HL-60/S4 treated with retinoic acid at 250 ng/mL for 4 days and 3 days (cell line): ENCODE results near the gene PTPA.

Source experiments
- in situ Hi-C: fragments of 300-500 bp; cut with MboI; formaldehyde crosslinking; loops from 2 replicates; pipeline ENCODE4 v1.7.0; 2022; ENCODE audit warnings: low sequenced_read_pairs

The PTPA gene

GRCh38 chr9:129150122-129150521 is 38.9 kb downstream of the PTPA start:
- in situ Hi-C loops: no loop called here

- in situ Hi-C loops: no loop called here
Observed at GRCh38 chr9:129150672-129151211, 39.5 kb downstream of the PTPA start.

GRCh38 chr9:129151469-129151868 is 40.3 kb downstream of the PTPA start:
- in situ Hi-C loops: no loop called here

- in situ Hi-C loops: no loop called here
Observed at GRCh38 chr9:129154866-129155477, 43.8 kb downstream of the PTPA start.

DNA sequence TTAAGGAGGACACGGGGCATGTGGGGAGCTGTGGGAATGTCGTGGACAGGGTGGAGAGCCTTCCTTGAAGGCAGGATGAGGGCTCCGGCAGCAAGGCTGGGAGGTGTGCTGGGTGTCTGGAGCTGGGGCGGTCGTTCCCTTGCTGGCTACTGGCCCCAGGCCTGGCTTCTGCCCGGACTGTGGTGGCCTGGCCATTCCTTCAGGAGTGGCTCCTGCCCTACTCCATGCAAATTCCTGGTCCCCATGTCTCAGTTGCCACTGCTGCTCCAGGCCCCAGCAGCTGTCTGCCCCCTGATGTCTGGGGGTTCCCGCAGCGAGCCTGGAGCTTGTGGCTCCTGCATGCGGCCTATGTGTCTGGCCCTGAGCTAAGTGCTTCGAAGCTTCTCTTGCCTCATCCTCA is 44.9 kb downstream of the PTPA start:
- in situ Hi-C loops: no loop called here

DNA sequence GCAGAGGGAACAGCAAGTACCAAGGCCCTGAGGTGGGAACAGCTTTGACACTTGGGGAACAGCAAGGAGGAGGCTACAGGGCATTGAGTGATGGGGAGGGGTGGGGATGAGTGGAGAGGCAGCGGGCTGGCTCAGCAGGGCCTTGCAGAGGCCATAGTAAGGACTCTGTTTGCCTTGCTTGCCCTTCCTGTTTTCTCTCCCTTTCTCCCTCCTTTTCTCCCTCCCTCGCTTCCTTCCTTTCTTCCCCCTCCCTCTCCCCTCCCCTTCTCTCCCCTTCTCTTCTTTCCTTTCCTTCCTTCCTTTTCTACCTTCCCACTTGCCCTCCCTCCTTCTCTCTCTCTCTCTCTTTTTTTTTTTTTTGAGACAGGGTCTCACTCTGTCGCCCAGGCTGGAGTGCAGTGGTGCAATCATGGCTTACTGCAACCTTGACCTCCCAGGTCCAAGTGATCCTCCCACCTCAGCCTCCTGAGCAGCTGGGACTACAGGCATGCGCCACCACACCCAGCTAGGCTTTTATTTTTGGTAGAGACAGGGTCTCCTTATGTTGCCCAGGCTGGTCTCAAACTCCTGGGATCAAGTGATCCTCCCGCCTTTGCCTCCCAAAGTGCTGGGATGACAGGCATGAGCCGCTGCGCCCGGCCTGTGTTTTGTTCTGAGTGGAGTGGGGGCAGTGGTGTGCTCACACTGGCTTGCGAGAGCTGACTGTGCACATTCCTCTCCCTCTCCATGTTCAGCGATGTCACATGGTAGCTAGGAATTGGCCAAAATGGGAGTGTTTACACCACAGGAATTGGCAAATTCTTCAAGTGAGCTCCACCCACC is 49.7 kb downstream of the PTPA start:
- in situ Hi-C loops: loop anchor here (10.0 kb wide), 1 partner anchor 444 kb away; no protein-coding TSS in a partner anchor

DNA sequence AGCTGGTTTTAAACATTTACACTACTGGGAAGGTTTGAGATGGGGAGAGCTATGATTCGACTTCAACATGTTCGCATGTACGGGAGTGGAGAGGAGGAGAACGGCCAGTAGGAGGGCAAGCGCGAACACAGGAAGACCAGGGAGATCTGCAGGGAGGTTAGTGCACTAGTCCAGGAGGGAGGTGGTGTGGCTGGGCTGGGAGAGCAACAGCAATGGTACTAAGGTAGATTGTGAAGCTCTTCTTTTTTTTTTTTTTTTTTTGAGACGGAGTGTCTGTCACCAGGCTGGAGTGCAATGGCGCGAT is 50.3 kb downstream of the PTPA start:
- in situ Hi-C loops: loop anchor here (10.0 kb wide), 1 partner anchor 443 kb away; no protein-coding TSS in a partner anchor

- in situ Hi-C loops: loop anchor here (10.0 kb wide), 1 partner anchor 442 kb away; no protein-coding TSS in a partner anchor
Observed at GRCh38 chr9:129162497-129163197, 51.4 kb downstream of the PTPA start.

GRCh38 chr9:129163198-129163670 is 52.0 kb downstream of the PTPA start:
- in situ Hi-C loops: loop anchor here (10.0 kb wide), 1 partner anchor 442 kb away; no protein-coding TSS in a partner anchor

GRCh38 chr9:129163753-129164152 is 52.5 kb downstream of the PTPA start:
- in situ Hi-C loops: loop anchor here (10.0 kb wide), 1 partner anchor 441 kb away; no protein-coding TSS in a partner anchor

- in situ Hi-C loops: loop anchor here (10.0 kb wide), 1 partner anchor 440 kb away; no protein-coding TSS in a partner anchor
Observed at GRCh38 chr9:129164246-129164930, 53.2 kb downstream of the PTPA start.

GRCh38 chr9:129165198-129165597 is 54.0 kb downstream of the PTPA start:
- in situ Hi-C loops: loop anchor here (10.0 kb wide), 1 partner anchor 440 kb away; no protein-coding TSS in a partner anchor

- in situ Hi-C loops: loop anchor here (10.0 kb wide), 1 partner anchor 438 kb away; no protein-coding TSS in a partner anchor
Observed at GRCh38 chr9:129166623-129167557, 55.7 kb downstream of the PTPA start.

DNA sequence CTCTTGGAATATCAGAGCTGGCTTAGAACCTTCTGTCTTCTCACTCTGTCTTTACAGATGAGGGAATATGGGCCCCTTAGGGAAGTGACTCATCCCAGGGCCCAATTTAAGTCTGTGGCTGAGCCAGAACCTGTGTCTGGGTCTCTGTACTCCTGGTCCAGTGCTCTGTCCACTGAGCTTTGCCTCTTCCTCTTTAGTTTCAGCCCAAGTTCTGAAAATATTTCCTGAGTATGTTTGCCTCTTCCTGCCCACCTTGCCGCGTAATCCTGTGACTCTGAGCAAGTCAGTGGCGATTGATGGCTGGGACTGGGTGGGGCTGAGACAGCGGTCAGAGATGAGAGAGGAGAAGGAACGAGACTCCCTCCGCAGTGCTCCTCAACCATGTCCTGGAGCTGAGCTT is 59.0 kb downstream of the PTPA start:
- in situ Hi-C loops: no loop called here

- in situ Hi-C loops: no loop called here
Observed at GRCh38 chr9:129171993-129172751, 61.0 kb downstream of the PTPA start.

DNA sequence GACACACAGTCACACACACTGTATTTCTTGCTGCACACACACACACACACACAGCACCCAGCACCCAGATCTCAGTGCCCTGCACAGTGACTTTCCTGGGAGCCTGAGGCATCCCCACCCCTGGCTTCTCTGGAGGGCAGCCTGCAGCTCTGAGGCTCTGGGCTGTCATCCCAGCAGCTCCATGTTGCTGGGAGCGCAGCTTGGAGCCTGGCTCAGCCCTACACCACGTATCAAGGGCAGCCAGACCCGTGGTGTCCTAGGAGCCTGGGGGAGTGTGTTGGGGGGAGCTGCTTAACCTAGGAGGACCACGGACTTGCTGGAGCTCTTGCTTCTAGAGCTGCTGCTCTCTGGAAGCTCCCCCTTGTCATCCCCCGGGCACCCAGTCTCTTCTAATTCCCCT is 61.6 kb downstream of the PTPA start:
- in situ Hi-C loops: no loop called here

- in situ Hi-C loops: no loop called here
Observed at GRCh38 chr9:129173296-129174101, 62.3 kb downstream of the PTPA start.
